Endothelial cell of umbilical vein (primary cell): ENCODE data around the gene MAPK9. TPM values are rescaled to one million over a fixed set of nuclear protein-coding genes. Genes with fewer than 3 reads are reported as not detected.

ENCODE experiments used
- BruUV-seq: library from RNA; stranded (reverse); fragments of 400-500 nt; replicated peaks from 2 replicates; lab custom pipeline; 2021; lab: Mats Ljungman, UMichigan
- CTCF ChIA-PET: fragments of 300-600, 350-600 bp; sonication (Branson Sonifier 250); formaldehyde crosslinking; loops from one replicate; lab custom pipeline; 2021; ENCODE audit warnings: antibody characterized with exemption, inconsistent platforms; lab: Charles Lee
- POLR2A ChIA-PET: fragments of 300-600, 350-600 bp; sonication (Branson Sonifier 250); formaldehyde crosslinking; loops from one replicate; lab custom pipeline; 2021; ENCODE audit warnings: antibody characterized with exemption, inconsistent platforms; lab: Charles Lee
- DNase-seq: peaks from one replicate; pipeline ENCODE4 v3.0.0-alpha.2; 2011; ENCODE audit warnings: low read depth, low spot score
- FAIRE-seq: peaks from 2 replicates; lab custom pipeline; 2011; peaks lifted over from hg19 to GRCh38; lab: Jason Lieb, UNC
- H2AFZ ChIP-seq: 2 replicates; pipeline ENCODE4 v1.6.0; 2012; ENCODE audit warnings: low read depth, low read length, control low read depth, inconsistent platforms
- H3K27ac ChIP-seq: 2 replicates; pipeline ENCODE4 v1.5.1; 2011; ENCODE audit warnings: low read depth, mild to moderate bottlenecking, control low read depth, low read length, moderate library complexity; ENCODE audit not compliant: insufficient read depth
- H3K27me3 ChIP-seq, 2 experiments: 2 replicates each; pipeline versions ENCODE4 v1.6.0 to v1.6.1; 2011; ENCODE audit warnings: low read length in 2 of 2, mixed read lengths in 1 of 2; ENCODE audit not compliant: control insufficient read depth in 2 of 2, insufficient read depth in 2 of 2
- H3K36me3 ChIP-seq, 2 experiments: 2 replicates in 1 of 2; 3 replicates in 1 of 2; pipeline ENCODE4 v1.5.1; 2011; ENCODE audit warnings: low read length in 2 of 2, mild to moderate bottlenecking in 1 of 2, moderate library complexity in 1 of 2; ENCODE audit not compliant: control insufficient read depth in 2 of 2, insufficient read depth in 2 of 2; ENCODE audit errors: extremely low read depth in 1 of 2
- H3K4me1 ChIP-seq: 3 replicates; pipeline ENCODE4 v1.5.1; 2011; ENCODE audit warnings: mild to moderate bottlenecking, low read length; ENCODE audit not compliant: control insufficient read depth, insufficient read depth; ENCODE audit errors: extremely low read depth
- H3K4me2 ChIP-seq: 2 replicates; pipeline ENCODE4 v1.6.1; 2011; ENCODE audit warnings: low read length, control low read depth, mixed read lengths; ENCODE audit not compliant: insufficient read depth
- H3K4me3 ChIP-seq, 3 experiments: fragments of 200-600 bp in 1 of 3; sonication (generic), shearing (Covaris generic) in 1 of 3; replicated peaks in 1 of 3; 2 replicates each; pipeline ENCODE4 v1.5.1; 2011 to 2016; ENCODE audit warnings: control low read depth in 3 of 3, low read length in 3 of 3, mild to moderate bottlenecking in 2 of 3, inconsistent platforms in 1 of 3, low read depth in 1 of 3, moderate library complexity in 1 of 3; ENCODE audit not compliant: insufficient read depth in 1 of 3
- H3K79me2 ChIP-seq: 2 replicates; pipeline ENCODE4 v1.6.0; 2012; ENCODE audit warnings: low read length, inconsistent platforms; ENCODE audit not compliant: control insufficient read depth, insufficient read depth
- H3K9ac ChIP-seq: replicated peaks from 2 replicates; pipeline ENCODE3; 2011; ENCODE audit warnings: low read length, control low read depth; ENCODE audit not compliant: insufficient read depth; ENCODE audit errors: extremely low read depth
- H3K9me1 ChIP-seq: replicated peaks from 3 replicates; pipeline ENCODE4 v1.6.0; 2011; ENCODE audit warnings: mild to moderate bottlenecking, low read length; ENCODE audit not compliant: control insufficient read depth, insufficient read depth; ENCODE audit errors: extremely low read depth
- H3K9me3 ChIP-seq: replicated peaks from 2 replicates; pipeline ENCODE4 v1.5.1; 2012; ENCODE audit warnings: low read length, inconsistent platforms; ENCODE audit not compliant: control insufficient read depth, insufficient read depth
- H4K20me1 ChIP-seq: replicated peaks from 2 replicates; pipeline ENCODE3; 2011; ENCODE audit warnings: mild to moderate bottlenecking, low read length; ENCODE audit not compliant: control insufficient read depth, insufficient read depth; ENCODE audit errors: extremely low read depth
- EZH2 ChIP-seq: IDR thresholded peaks from 2 replicates; pipeline ENCODE4 v1.6.1; 2012; ENCODE audit warnings: borderline replicate concordance, low read depth, mild to moderate bottlenecking, moderate library complexity, low read length, inconsistent platforms; ENCODE audit not compliant: severe bottlenecking
- FOS ChIP-seq: IDR thresholded peaks from 2 replicates; pipeline ENCODE4 v1.6.1; 2011; ENCODE audit warnings: mild to moderate bottlenecking, low read length, moderate library complexity, borderline replicate concordance; ENCODE audit not compliant: insufficient read depth
- GATA2 ChIP-seq: IDR thresholded peaks from 2 replicates; pipeline ENCODE4 v1.7.0; 2011; ENCODE audit warnings: low read depth, mild to moderate bottlenecking, moderate library complexity, mixed read lengths, low read length; ENCODE audit not compliant: insufficient read length, insufficient read depth
- JUN ChIP-seq: IDR thresholded peaks from 2 replicates; pipeline ENCODE4 v1.6.1; 2011; ENCODE audit warnings: borderline replicate concordance, low read depth; ENCODE audit not compliant: insufficient read length, insufficient read depth
- MYC ChIP-seq: IDR thresholded peaks from one replicate; pipeline ENCODE4 v1.6.1; 2011; ENCODE audit warnings: mild to moderate bottlenecking, low read depth, low read length
- POLR2A ChIP-seq: IDR thresholded peaks from 2 replicates; pipeline ENCODE4 v1.6.1; 2012; ENCODE audit warnings: low read depth, mild to moderate bottlenecking, control low read depth, low read length
- POLR2AphosphoS5 ChIP-seq: IDR thresholded peaks from 2 replicates; pipeline ENCODE4 v1.6.1; 2012; ENCODE audit warnings: low read depth, mild to moderate bottlenecking, control low read depth, low read length, moderate library complexity; ENCODE audit not compliant: insufficient read depth
- dilution Hi-C: fragments of 300-500 bp; cut with MboI; formaldehyde crosslinking; loops from one replicate; pipeline ENCODE4 v1.15.0; 2019; ENCODE audit warnings: low sequenced_read_pairs; ENCODE audit not compliant: extremely low pct_ligation_motif_present
- intact Hi-C: fragments of 100-400 bp; cut with micrococcal nuclease; formaldehyde crosslinking; loops from one replicate; pipeline ENCODE4 v1.10.0; 2022
- polyA plus RNA-seq, 4 experiments: library from polyadenylated mRNA; depleted of rRNA in 3 of 4; stranded (reverse) in 3 of 4; unstranded in 1 of 4; fragments of >200 nt; gene quantifications; 2 replicates each; pipeline versions ENCODE4 v1.2.1 to v1.2.3, GENCODE V29; 2011 to 2012; ENCODE audit warnings: missing spikeins in 1 of 4
- total RNA-seq: library from RNA; stranded (reverse); gene quantifications from 2 replicates; pipeline ENCODE4 v1.2.3, GENCODE V29; 2021
- TF ChIP-seq, protein P1 (sequence below), 2 donors: IDR thresholded peaks; 1 replicate in 1 of 2; 2 replicates in 1 of 2; pipeline ENCODE4 v1.5.1; 2011; ENCODE audit warnings: low read length in 2 of 2, mild to moderate bottlenecking in 2 of 2, moderate library complexity in 2 of 2, control low read depth in 1 of 2, inconsistent platforms in 1 of 2, low read depth in 1 of 2; ENCODE audit not compliant: insufficient read depth in 1 of 2; ENCODE audit errors: extremely low read depth in 1 of 2
- TF ChIP-seq, protein P2 (sequence below): IDR thresholded peaks from 2 replicates; pipeline ENCODE4 v1.6.1; 2011; ENCODE audit not compliant: insufficient read depth, insufficient read length

The MAPK9 gene
- total and polyA plus RNA-seq, 2 donors (not counting 3 experiments of a cell fraction or from before 2014, with no cell fraction given), result 24.6 to 34.8 TPM

DNA sequence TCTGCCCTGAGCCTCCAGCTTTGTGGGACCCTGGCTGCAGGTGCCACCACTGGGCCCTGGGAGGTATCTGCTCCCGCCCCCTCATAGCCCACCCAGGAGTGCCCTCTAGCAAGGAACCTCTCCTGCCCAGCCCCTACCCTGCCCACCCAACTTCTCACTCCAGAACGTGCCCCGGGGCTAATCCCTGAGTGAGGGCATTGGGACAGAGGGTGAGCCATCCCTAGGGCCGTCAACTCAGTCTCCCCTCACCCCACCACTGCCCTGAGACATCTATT lies 80.2 kb downstream of the MAPK9 start:
- no peak overlapping the region for H2AFZ ChIP-seq
- H4K20me1 ChIP-seq, result no peaks in the 10 kb centered on the region
- peaks cover 10 to 19% of the 10 kb centered on the region in 2 experiments for H3K27me3 ChIP-seq
- no peaks in the 10 kb centered on the region for H3K36me3 ChIP-seq
- no peak overlapping the region for H3K27ac ChIP-seq
- POLR2A ChIA-PET, result no interaction called here
- no peaks in the 10 kb centered on the region for H3K79me2 ChIP-seq
- H3K9me3 ChIP-seq, result no peaks in the 10 kb centered on the region
- H3K4me3 ChIP-seq, result no peak overlapping the region
- no TSS peak for BruUV-seq
- CTCF ChIA-PET, result no interaction called here
- H3K4me2 ChIP-seq, result no peak overlapping the region
- TF ChIP-seq POLR2AphosphoS5 (no peak), FOS (no peak), JUN (no peak), EZH2 (no peak), GATA2 (no peak), POLR2A (no peak), MYC (no peak)
- TF ChIP-seq, protein P1, sequence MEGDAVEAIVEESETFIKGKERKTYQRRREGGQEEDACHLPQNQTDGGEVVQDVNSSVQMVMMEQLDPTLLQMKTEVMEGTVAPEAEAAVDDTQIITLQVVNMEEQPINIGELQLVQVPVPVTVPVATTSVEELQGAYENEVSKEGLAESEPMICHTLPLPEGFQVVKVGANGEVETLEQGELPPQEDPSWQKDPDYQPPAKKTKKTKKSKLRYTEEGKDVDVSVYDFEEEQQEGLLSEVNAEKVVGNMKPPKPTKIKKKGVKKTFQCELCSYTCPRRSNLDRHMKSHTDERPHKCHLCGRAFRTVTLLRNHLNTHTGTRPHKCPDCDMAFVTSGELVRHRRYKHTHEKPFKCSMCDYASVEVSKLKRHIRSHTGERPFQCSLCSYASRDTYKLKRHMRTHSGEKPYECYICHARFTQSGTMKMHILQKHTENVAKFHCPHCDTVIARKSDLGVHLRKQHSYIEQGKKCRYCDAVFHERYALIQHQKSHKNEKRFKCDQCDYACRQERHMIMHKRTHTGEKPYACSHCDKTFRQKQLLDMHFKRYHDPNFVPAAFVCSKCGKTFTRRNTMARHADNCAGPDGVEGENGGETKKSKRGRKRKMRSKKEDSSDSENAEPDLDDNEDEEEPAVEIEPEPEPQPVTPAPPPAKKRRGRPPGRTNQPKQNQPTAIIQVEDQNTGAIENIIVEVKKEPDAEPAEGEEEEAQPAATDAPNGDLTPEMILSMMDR (IDR thresholded peaks at IDR 0.05; ENCODE audit: extremely low read depth in 1 of 2, insufficient read depth in 1 of 2, low read depth in 1 of 2, low read length in 2 of 2), result no peak
- TF ChIP-seq, protein P2, sequence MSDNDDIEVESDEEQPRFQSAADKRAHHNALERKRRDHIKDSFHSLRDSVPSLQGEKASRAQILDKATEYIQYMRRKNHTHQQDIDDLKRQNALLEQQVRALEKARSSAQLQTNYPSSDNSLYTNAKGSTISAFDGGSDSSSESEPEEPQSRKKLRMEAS, result no peak
- H3K9me1 ChIP-seq, result no peaks in the 10 kb centered on the region
- no peak for DNase-seq
- dilution Hi-C loops (no loop called here), intact Hi-C loops (no loop called here)
- FAIRE-seq, result no peak
- no peak overlapping the region for H3K9ac ChIP-seq
- H3K4me1 ChIP-seq, result peaks cover 3% of the 10 kb centered on the region
